Skeletal muscle tissue (tissue), 4 donors: ENCODE data around the gene ENTPD8. TPM values are rescaled to one million over a fixed set of nuclear protein-coding genes. Genes with fewer than 3 reads are reported as not detected.
"Not testable (repeated sequence)": the region's sequence is repeated elsewhere in the genome, so short reads cannot be mapped to it uniquely, and the experiment has no call there.

Source experiments
- H3K27ac ChIP-seq: one replicate; pipeline ENCODE4 v1.7.0; 2013; ENCODE audit warnings: mild to moderate bottlenecking, low read depth, low read length, inconsistent platforms
- H3K27me3 ChIP-seq, 3 donors: one replicate each; pipeline ENCODE4 v1.7.0; 2013; ENCODE audit warnings: low read length in 3 of 3; ENCODE audit not compliant: control insufficient read depth in 3 of 3, insufficient read depth in 3 of 3
- H3K36me3 ChIP-seq, 3 donors: one replicate each; pipeline ENCODE4 v1.7.0; 2013; ENCODE audit warnings: low read length in 3 of 3; ENCODE audit not compliant: control insufficient read depth in 3 of 3, insufficient read depth in 3 of 3
- H3K4me1 ChIP-seq, 3 donors: one replicate each; pipeline ENCODE4 v1.7.0; 2013; ENCODE audit warnings: low read length in 3 of 3, mild to moderate bottlenecking in 3 of 3; ENCODE audit not compliant: control insufficient read depth in 3 of 3, insufficient read depth in 3 of 3
- H3K4me3 ChIP-seq, 3 donors: one replicate each; pipeline ENCODE4 v1.7.0; 2013; ENCODE audit warnings: low read length in 3 of 3
- H3K9ac ChIP-seq, 3 donors: one replicate each; pipeline ENCODE4 v1.7.0; 2013; ENCODE audit warnings: low read length in 3 of 3, mild to moderate bottlenecking in 3 of 3, moderate library complexity in 2 of 3, low read depth in 1 of 3
- H3K9me3 ChIP-seq, 3 donors: one replicate each; pipeline ENCODE4 v1.7.0; 2013; ENCODE audit warnings: low read length in 3 of 3; ENCODE audit not compliant: control insufficient read depth in 3 of 3
- total RNA-seq: library from RNA; depleted of rRNA; stranded (reverse); fragments of >200 nt; gene quantifications from one replicate; pipeline ENCODE4 v1.2.3, GENCODE V29; 2014
- donor health status: Osteomylitis.

Gene ENTPD8
- total RNA-seq, 1 donor from 2014 or later: not detected

- no peak overlapping the region for H3K27ac ChIP-seq
- H3K4me3 ChIP-seq: no peak overlapping the region
- H3K36me3 ChIP-seq: peaks cover 2 to 9% (median 4%) of the 10 kb centered on the region in 3 donors
- no peaks in the 10 kb centered on the region for H3K27me3 ChIP-seq
- peaks cover 0 to 13% (median 9%) of the 10 kb centered on the region in 3 donors for H3K4me1 ChIP-seq
- H3K9me3 ChIP-seq: no peaks in the 10 kb centered on the region
- no peak overlapping the region for H3K9ac ChIP-seq
These were observed 11.8 kb upstream of the ENTPD8 start for GRCh38 chr9:137452761-137453642.

GRCh38 chr9:137452006-137452760 lies 11.0 kb upstream of the ENTPD8 start:
- Histone ChIP-seq H3K9me3 (no peaks in the 10 kb centered on the region), H3K27ac (no peak overlapping the region), H3K36me3 (peaks cover 2 to 9% (median 4%) of the 10 kb centered on the region in 3 donors), H3K27me3 (no peaks in the 10 kb centered on the region), H3K4me3 (no peak overlapping the region), H3K4me1 (peaks cover 0 to 12% (median 7%) of the 10 kb centered on the region in 3 donors), H3K9ac (no peak overlapping the region)

GRCh38 chr9:137451264-137452005 lies 10.3 kb upstream of the ENTPD8 start:
- not testable (repeated sequence) for H3K9ac ChIP-seq, H3K27ac ChIP-seq, H3K36me3 ChIP-seq, H3K27me3 ChIP-seq, H3K4me3 ChIP-seq, H3K9me3 ChIP-seq
- peaks cover 0 to 12% (median 9%) of the 10 kb centered on the region in 3 donors for H3K4me1 ChIP-seq

GRCh38 chr9:137450539-137451222 lies 9.5 kb upstream of the ENTPD8 start:
- H3K27me3 ChIP-seq, H3K36me3 ChIP-seq, H3K9ac ChIP-seq, H3K27ac ChIP-seq, H3K9me3 ChIP-seq, H3K4me3 ChIP-seq: not testable (repeated sequence)
- peaks cover under 1 to 15% (median 11%) of the 10 kb centered on the region in 3 donors for H3K4me1 ChIP-seq

GRCh38 chr9:137449931-137450538 lies 8.9 kb upstream of the ENTPD8 start:
- Histone ChIP-seq H3K36me3 (peaks cover 0 to 8% (median 2%) of the 10 kb centered on the region in 3 donors), H3K27me3 (peaks cover 0 to 8% (median 6%) of the 10 kb centered on the region in 3 donors), H3K9ac (no peak overlapping the region), H3K27ac (no peak overlapping the region), H3K4me1 (peaks cover 3 to 15% (median 14%) of the 10 kb centered on the region in 3 donors), H3K9me3 (no peaks in the 10 kb centered on the region), H3K4me3 (no peak overlapping the region)

- Histone ChIP-seq H3K27me3 (peaks cover 0 to 8% (median 6%) of the 10 kb centered on the region in 3 donors), H3K4me1 (peaks cover 3 to 7% (median 7%) of the 10 kb centered on the region in 3 donors), H3K27ac (no peak overlapping the region), H3K9ac (no peak overlapping the region), H3K36me3 (peaks cover 0 to 8% (median 2%) of the 10 kb centered on the region in 3 donors), H3K4me3 (no peak overlapping the region), H3K9me3 (no peaks in the 10 kb centered on the region)
These were observed 8.1 kb upstream of the ENTPD8 start for GRCh38 chr9:137449081-137449844.

GRCh38 chr9:137448602-137448962 lies 7.4 kb upstream of the ENTPD8 start:
- Histone ChIP-seq H3K9ac (no peak overlapping the region), H3K4me3 (no peak overlapping the region), H3K9me3 (no peaks in the 10 kb centered on the region), H3K36me3 (peaks cover 0 to 8% (median 2%) of the 10 kb centered on the region in 3 donors), H3K27ac (no peak overlapping the region), H3K27me3 (peaks cover 0 to 8% (median 6%) of the 10 kb centered on the region in 3 donors), H3K4me1 (peaks cover 3 to 7% (median 7%) of the 10 kb centered on the region in 3 donors)

- H3K4me1 ChIP-seq: peaks cover 3 to 7% (median 7%) of the 10 kb centered on the region in 3 donors
- no peak overlapping the region for H3K27ac ChIP-seq
- H3K4me3 ChIP-seq: no peak overlapping the region
- H3K9ac ChIP-seq: peak overlapping the region in 1 of 3 donors; percentile 33
- peaks cover 0 to 7% (median 1%) of the 10 kb centered on the region in 3 donors for H3K36me3 ChIP-seq
- H3K9me3 ChIP-seq: no peaks in the 10 kb centered on the region
- H3K27me3 ChIP-seq: peaks cover 0 to 8% (median 6%) of the 10 kb centered on the region in 3 donors
These were observed 6.8 kb upstream of the ENTPD8 start for GRCh38 chr9:137447722-137448601.
